Right lobe of liver (tissue), 4 donors: ENCODE data around the gene NUAK1.

ENCODE experiments used
- POLR2A ChIP-seq: fragments of 450-650 bp; IDR thresholded peaks from one replicate; pipeline ENCODE4 v1.6.1; 2017; ENCODE audit warnings: antibody characterized with exemption, mild to moderate bottlenecking
- TF ChIP-seq, protein P1 (sequence below), 4 donors: fragments of 200-600 bp in 3 of 4; fragments of 450-650 bp in 1 of 4; IDR thresholded peaks; one replicate each; pipeline versions ENCODE4 v1.5.1 to v1.8.0; 2016 to 2022; ENCODE audit warnings: antibody characterized with exemption in 4 of 4, mild to moderate bottlenecking in 2 of 4
- donor health status: DM: no; HTN: no; CAD: no.
- donor health status: DM: no; HTN: no; CAD: no.
- donor health status: DM: no; HTN: yes; CAD: no.

GRCh38 chr12:106126441-106127337 lies 12.1 kb downstream of the NUAK1 start:
- TF ChIP-seq, protein P1, sequence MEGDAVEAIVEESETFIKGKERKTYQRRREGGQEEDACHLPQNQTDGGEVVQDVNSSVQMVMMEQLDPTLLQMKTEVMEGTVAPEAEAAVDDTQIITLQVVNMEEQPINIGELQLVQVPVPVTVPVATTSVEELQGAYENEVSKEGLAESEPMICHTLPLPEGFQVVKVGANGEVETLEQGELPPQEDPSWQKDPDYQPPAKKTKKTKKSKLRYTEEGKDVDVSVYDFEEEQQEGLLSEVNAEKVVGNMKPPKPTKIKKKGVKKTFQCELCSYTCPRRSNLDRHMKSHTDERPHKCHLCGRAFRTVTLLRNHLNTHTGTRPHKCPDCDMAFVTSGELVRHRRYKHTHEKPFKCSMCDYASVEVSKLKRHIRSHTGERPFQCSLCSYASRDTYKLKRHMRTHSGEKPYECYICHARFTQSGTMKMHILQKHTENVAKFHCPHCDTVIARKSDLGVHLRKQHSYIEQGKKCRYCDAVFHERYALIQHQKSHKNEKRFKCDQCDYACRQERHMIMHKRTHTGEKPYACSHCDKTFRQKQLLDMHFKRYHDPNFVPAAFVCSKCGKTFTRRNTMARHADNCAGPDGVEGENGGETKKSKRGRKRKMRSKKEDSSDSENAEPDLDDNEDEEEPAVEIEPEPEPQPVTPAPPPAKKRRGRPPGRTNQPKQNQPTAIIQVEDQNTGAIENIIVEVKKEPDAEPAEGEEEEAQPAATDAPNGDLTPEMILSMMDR (IDR thresholded peaks at IDR 0.05) = no peak
- no peak for TF ChIP-seq POLR2A
